Hepatocyte (in vitro differentiated cells): Measurements from ENCODE around the gene CLBA1.
"Not testable (repeated sequence)": the region's sequence is repeated elsewhere in the genome, so short reads cannot be mapped to it uniquely, and the experiment has no call there.

Source experiments
- EZH2phosphoT487 ChIP-seq: fragments of 200-600 bp; sonication (generic); IDR thresholded peaks from one replicate; pipeline ENCODE4 v1.6.1; 2018; ENCODE audit warnings: antibody characterized with exemption, mild to moderate bottlenecking, low read depth, moderate library complexity; ENCODE audit not compliant: unreplicated experiment, severe bottlenecking
- TF ChIP-seq, protein P1 (sequence below): fragments of 200-600 bp; sonication (generic); IDR thresholded peaks from 2 replicates; pipeline ENCODE4 v1.5.1; 2016; ENCODE audit warnings: antibody characterized with exemption, mild to moderate bottlenecking; ENCODE audit not compliant: poor library complexity

DNA sequence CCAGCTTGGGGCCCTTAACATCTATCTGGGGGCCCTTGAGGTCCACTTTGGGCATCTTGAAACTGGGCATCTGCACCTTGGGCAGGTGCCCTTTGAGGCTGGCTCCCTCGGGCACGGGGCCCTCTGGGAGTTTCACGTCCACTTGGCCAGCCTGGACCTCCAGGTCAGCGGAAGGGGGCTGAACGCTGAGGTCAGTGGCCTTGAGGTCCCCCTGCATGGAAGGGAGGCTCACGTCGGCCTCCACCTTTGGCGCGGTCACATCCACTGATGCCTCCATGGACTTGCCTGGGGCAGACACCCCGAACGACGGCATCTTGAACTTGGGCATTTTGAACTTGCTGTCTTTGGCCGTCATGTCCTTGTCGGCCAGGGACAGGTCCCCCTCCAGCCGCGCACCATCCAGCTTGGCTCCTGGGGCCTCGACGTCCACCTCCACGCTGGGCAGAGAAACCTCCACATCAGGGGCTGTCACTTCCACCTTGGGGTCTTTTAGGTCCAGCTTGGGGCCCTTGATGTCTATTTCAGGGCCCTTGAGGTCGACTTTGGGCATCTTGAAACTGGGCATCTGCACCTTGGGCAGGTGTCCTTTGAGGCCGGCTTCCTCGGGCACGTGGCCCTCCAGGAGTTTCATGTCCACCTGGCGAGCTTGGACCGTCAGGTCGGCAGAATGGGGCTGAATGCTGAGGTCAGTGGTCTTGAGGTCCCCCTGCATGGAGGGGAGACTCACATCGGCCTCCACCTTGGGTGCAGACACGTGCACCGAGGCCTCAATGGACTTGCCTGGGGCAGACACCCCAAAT is 42.2 kb upstream of the CLBA1 start:
- TF ChIP-seq, protein P1, sequence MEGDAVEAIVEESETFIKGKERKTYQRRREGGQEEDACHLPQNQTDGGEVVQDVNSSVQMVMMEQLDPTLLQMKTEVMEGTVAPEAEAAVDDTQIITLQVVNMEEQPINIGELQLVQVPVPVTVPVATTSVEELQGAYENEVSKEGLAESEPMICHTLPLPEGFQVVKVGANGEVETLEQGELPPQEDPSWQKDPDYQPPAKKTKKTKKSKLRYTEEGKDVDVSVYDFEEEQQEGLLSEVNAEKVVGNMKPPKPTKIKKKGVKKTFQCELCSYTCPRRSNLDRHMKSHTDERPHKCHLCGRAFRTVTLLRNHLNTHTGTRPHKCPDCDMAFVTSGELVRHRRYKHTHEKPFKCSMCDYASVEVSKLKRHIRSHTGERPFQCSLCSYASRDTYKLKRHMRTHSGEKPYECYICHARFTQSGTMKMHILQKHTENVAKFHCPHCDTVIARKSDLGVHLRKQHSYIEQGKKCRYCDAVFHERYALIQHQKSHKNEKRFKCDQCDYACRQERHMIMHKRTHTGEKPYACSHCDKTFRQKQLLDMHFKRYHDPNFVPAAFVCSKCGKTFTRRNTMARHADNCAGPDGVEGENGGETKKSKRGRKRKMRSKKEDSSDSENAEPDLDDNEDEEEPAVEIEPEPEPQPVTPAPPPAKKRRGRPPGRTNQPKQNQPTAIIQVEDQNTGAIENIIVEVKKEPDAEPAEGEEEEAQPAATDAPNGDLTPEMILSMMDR = not testable (repeated sequence)
- not testable (repeated sequence) for TF ChIP-seq EZH2phosphoT487
